B cell (primary cell): ENCODE results near the gene ABLIM3. TPM values are rescaled to one million over a fixed set of nuclear protein-coding genes. Genes with fewer than 3 reads are reported as not detected.

ENCODE experiments used
- ATAC-seq: fragments of 200-7000 bp; cut with Tn5 transposase; one replicate; pipeline ENCODE4 v1.10.0; 2021; ENCODE audit warnings: low read depth, mild to moderate bottlenecking, moderate number of reproducible peaks, moderate library complexity
- CTCF ChIA-PET: fragments of 350-600 bp; sonication (Branson Sonifier 250); formaldehyde crosslinking; loops from one replicate; lab custom pipeline; 2021; ENCODE audit warnings: antibody characterized with exemption, inconsistent platforms; lab: Charles Lee
- POLR2A ChIA-PET: fragments of 350-600 bp; sonication (Branson Sonifier 250); formaldehyde crosslinking; loops from one replicate; lab custom pipeline; 2021; ENCODE audit warnings: antibody characterized with exemption; lab: Charles Lee
- DNase-seq: peaks from one replicate; pipeline ENCODE4 v3.0.0; 2013
- H2AFZ ChIP-seq: 2 replicates; pipeline ENCODE4 v1.6.1; 2012; ENCODE audit warnings: mild to moderate bottlenecking, low read depth, low read length; ENCODE audit not compliant: insufficient read depth, poor library complexity, severe bottlenecking
- H3K27ac ChIP-seq, 2 donors: 1 replicate in 1 of 2; 2 replicates in 1 of 2; pipeline ENCODE4 v1.5.1; 2012 to 2013; ENCODE audit warnings: low read length in 2 of 2, mild to moderate bottlenecking in 2 of 2, moderate library complexity in 1 of 2
- H3K27me3 ChIP-seq, 4 experiments: fragments of 200-600 bp in 1 of 4; sonication (generic) in 1 of 4; replicated peaks in 1 of 4; 1 replicate in 2 of 4; 2 replicates in 2 of 4; pipeline versions ENCODE4 v1.6.1 to v1.7.0; 2013 to 2016; ENCODE audit warnings: low read length in 3 of 4, mild to moderate bottlenecking in 2 of 4, mixed read lengths in 1 of 4, moderate library complexity in 1 of 4; ENCODE audit not compliant: insufficient read depth in 4 of 4, control insufficient read depth in 3 of 4; ENCODE audit errors: control extremely low read depth in 1 of 4
- H3K36me3 ChIP-seq, 2 experiments: replicated peaks in 1 of 2; 1 replicate in 1 of 2; 2 replicates in 1 of 2; pipeline versions ENCODE4 v1.6.1 to v1.7.1; 2013; ENCODE audit warnings: low read length in 1 of 2; ENCODE audit not compliant: insufficient read depth in 2 of 2, control insufficient read depth in 1 of 2; ENCODE audit errors: control extremely low read depth in 1 of 2, extremely low read depth in 1 of 2
- H3K4me1 ChIP-seq, 2 donors: fragments of 200-600 bp in 1 of 2; sonication (generic) in 1 of 2; 1 replicate in 1 of 2; 2 replicates in 1 of 2; pipeline versions ENCODE4 v1.5.1 to v1.6.1; 2013 to 2017; ENCODE audit warnings: low read length in 2 of 2; ENCODE audit not compliant: control insufficient read depth in 2 of 2, insufficient read depth in 2 of 2
- H3K4me2 ChIP-seq: replicated peaks from 2 replicates; pipeline ENCODE3; 2012; ENCODE audit warnings: mild to moderate bottlenecking, low read depth, low read length; ENCODE audit not compliant: poor library complexity, severe bottlenecking
- H3K4me3 ChIP-seq, 5 experiments: fragments of 200-600 bp in 1 of 5; sonication (generic) in 1 of 5; 1 replicate in 3 of 5; 2 replicates in 2 of 5; pipeline versions ENCODE4 v1.5.1 to v1.7.0; 2011 to 2016; ENCODE audit warnings: low read length in 4 of 5, mild to moderate bottlenecking in 4 of 5, low read depth in 2 of 5, control low read depth in 1 of 5, moderate library complexity in 1 of 5; ENCODE audit not compliant: insufficient read depth in 1 of 5; ENCODE audit errors: control extremely low read depth in 1 of 5, extremely low read depth in 1 of 5
- H3K79me2 ChIP-seq: fragments of 200-600 bp; sonication (generic); one replicate; pipeline ENCODE4 v1.6.0; 2016; ENCODE audit warnings: low read length; ENCODE audit not compliant: control insufficient read depth, insufficient read depth
- H3K9ac ChIP-seq: fragments of 200-600 bp; sonication (generic); 2 replicates; pipeline ENCODE4 v1.6.1; 2017; ENCODE audit warnings: mild to moderate bottlenecking, low read length, moderate library complexity
- H3K9me3 ChIP-seq, 3 donors: one replicate each; pipeline versions ENCODE4 v1.6.1 to v1.7.1; 2013; ENCODE audit warnings: low read length in 2 of 3; ENCODE audit not compliant: control insufficient read depth in 2 of 3, insufficient read depth in 1 of 3; ENCODE audit errors: control extremely low read depth in 1 of 3
- H4K20me1 ChIP-seq: 2 replicates; pipeline ENCODE4 v1.6.0; 2012; ENCODE audit warnings: mild to moderate bottlenecking, low read length; ENCODE audit not compliant: insufficient read depth, control insufficient read depth, poor library complexity, severe bottlenecking
- H3K27ac Mint-ChIP-seq: one replicate; pipeline ENCODE4 v1.8.0; 2021; ENCODE audit warnings: mixed read lengths
- H3K27me3 Mint-ChIP-seq: one replicate; pipeline ENCODE4 v1.8.0; 2021; ENCODE audit warnings: mixed read lengths
- H3K4me1 Mint-ChIP-seq: one replicate; pipeline ENCODE4 v1.8.0; 2021; ENCODE audit warnings: mixed read lengths
- H3K4me3 Mint-ChIP-seq: one replicate; pipeline ENCODE4 v1.8.0; 2021; ENCODE audit warnings: mixed read lengths
- H3K9me3 Mint-ChIP-seq: one replicate; pipeline ENCODE4 v1.8.0; 2022; ENCODE audit warnings: mixed read lengths; ENCODE audit not compliant: insufficient read depth
- CTCF ChIP-seq: fragments of 200-600 bp; IDR thresholded peaks from one replicate; pipeline ENCODE4 v1.8.0; 2022; ENCODE audit warnings: antibody characterized with exemption, mild to moderate bottlenecking
- EZH2 ChIP-seq: IDR thresholded peaks from 2 replicates; pipeline ENCODE4 v1.6.1; 2012; ENCODE audit warnings: borderline replicate concordance, low read depth, mild to moderate bottlenecking, moderate library complexity, low read length; ENCODE audit not compliant: insufficient read depth, poor library complexity, severe bottlenecking
- WGBS: methylation state at CpG from one replicate; pipeline ENCODE4 v1.1.5; 2013; ENCODE audit warnings: missing lambda C conversion rate; ENCODE audit not compliant: insufficient coverage; 5-methylcytosine and 5-hydroxymethylcytosine counted together
- intact Hi-C: fragments of 100-400 bp; cut with micrococcal nuclease; formaldehyde crosslinking; loops from one replicate; pipeline ENCODE4 v1.10.0; 2022
- polyA plus RNA-seq: library from polyadenylated mRNA; depleted of rRNA; stranded (reverse); fragments of >200 nt; gene quantifications from 2 replicates; pipeline ENCODE4 v1.2.3, GENCODE V29; 2012
- total RNA-seq, 2 donors: library from RNA; stranded (reverse); fragments of 120-200 nt in 1 of 2; gene quantifications; 1 replicate in 1 of 2; 2 replicates in 1 of 2; pipeline versions ENCODE4 v1.2.3 to v1.2.4, GENCODE V29; 2013 to 2022

Gene ABLIM3
- total and polyA plus RNA-seq, 2 donors (not counting 1 experiment from before 2014, with no cell fraction given), result not detected

GRCh38 chr5:149217096-149217802 is 76.0 kb downstream of the ABLIM3 start:
- H3K9me3 Mint-ChIP-seq, result no peaks in the 10 kb centered on the region
- ChIA-PET CTCF (no interaction called here), POLR2A (no interaction called here)
- Histone ChIP-seq H3K4me1 (no peaks in the 10 kb centered on the region), H3K4me3 (no peak overlapping the region), H4K20me1 (no peaks in the 10 kb centered on the region), H2AFZ (no peak overlapping the region), H3K4me2 (no peak overlapping the region), H3K9ac (no peak overlapping the region), H3K79me2 (no peaks in the 10 kb centered on the region), H3K27me3 (peaks cover 0 to 2% (median 0%) of the 10 kb centered on the region in 4 experiments), H3K9me3 (no peaks in the 10 kb centered on the region), H3K27ac (no peak overlapping the region), H3K36me3 (no peaks in the 10 kb centered on the region)
- H3K4me3 Mint-ChIP-seq, result no peak overlapping the region
- peaks cover 12% of the 10 kb centered on the region for H3K27me3 Mint-ChIP-seq
- H3K27ac Mint-ChIP-seq, result no peak overlapping the region
- intact Hi-C loops, result no loop called here
- WGBS, result 82% methylated on average over 6 of the region's 6 CpGs
- no peaks in the 10 kb centered on the region for H3K4me1 Mint-ChIP-seq
- TF ChIP-seq EZH2 (no peak), CTCF (no peak)
- ATAC-seq (no peak), DNase-seq (no peak)

- ChIA-PET POLR2A (no interaction called here), CTCF (no interaction called here)
- DNase-seq (no peak), ATAC-seq (no peak)
- Mint-ChIP-seq H3K4me3 (no peak overlapping the region), H3K4me1 (no peaks in the 10 kb centered on the region), H3K9me3 (no peaks in the 10 kb centered on the region), H3K27me3 (peaks cover 11% of the 10 kb centered on the region), H3K27ac (no peak overlapping the region)
- Histone ChIP-seq H3K79me2 (no peaks in the 10 kb centered on the region), H3K36me3 (no peaks in the 10 kb centered on the region), H3K9me3 (no peaks in the 10 kb centered on the region), H3K4me1 (no peaks in the 10 kb centered on the region), H3K4me2 (no peak overlapping the region), H2AFZ (no peak overlapping the region), H3K9ac (no peak overlapping the region), H4K20me1 (no peaks in the 10 kb centered on the region), H3K4me3 (no peak overlapping the region), H3K27ac (no peak overlapping the region), H3K27me3 (peaks cover 0 to 2% (median 0%) of the 10 kb centered on the region in 4 experiments)
- intact Hi-C loops, result no loop called here
- TF ChIP-seq EZH2 (no peak), CTCF (no peak)
- WGBS, result 83% methylated on average over 1 of the region's 3 CpGs
Observed at GRCh38 chr5:149217803-149218155, 76.5 kb downstream of the ABLIM3 start.
